NCI-H1048 (cell line): ENCODE results near the gene TMEM74B.
"Not testable (repeated sequence)": the region's sequence is repeated elsewhere in the genome, so short reads cannot be mapped to it uniquely, and the experiment has no call there.

Source experiments
- DNase-seq: peaks from one replicate; lab custom pipeline; 2025; lab: John Stamatoyannopoulos, UW

Gene TMEM74B

GRCh38 chr20:1184638-1185315 lies at the start of gene TMEM74B:
Gene TMEM74B (minus strand): TSS chr20:1184981. CDS start chr20:1183801, 1,180 bp downstream.
- DNase-seq: no peak

GRCh38 chr20:1232286-1233111 lies 47.7 kb upstream of the TMEM74B start:
- no peak for DNase-seq

DNA sequence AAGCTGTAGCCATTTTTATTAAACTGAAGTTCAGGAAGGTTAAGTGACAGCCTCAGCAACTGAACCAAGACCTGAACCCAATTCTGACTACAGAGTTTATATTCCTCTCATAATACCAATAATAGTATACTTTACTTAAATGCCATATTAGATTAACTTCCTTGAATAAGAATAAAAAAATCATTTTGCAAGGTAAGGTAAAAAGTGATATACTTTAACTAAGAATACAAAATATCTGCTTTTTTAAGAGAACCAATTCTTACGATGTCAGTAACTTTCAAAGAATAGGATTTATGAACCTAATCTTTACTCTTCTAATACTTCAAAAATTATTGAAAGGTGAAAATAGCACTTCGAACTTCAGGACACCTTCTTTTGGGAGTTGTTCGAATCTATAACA lies 44.8 kb upstream of the TMEM74B start:
- DNase-seq: no peak

DNA sequence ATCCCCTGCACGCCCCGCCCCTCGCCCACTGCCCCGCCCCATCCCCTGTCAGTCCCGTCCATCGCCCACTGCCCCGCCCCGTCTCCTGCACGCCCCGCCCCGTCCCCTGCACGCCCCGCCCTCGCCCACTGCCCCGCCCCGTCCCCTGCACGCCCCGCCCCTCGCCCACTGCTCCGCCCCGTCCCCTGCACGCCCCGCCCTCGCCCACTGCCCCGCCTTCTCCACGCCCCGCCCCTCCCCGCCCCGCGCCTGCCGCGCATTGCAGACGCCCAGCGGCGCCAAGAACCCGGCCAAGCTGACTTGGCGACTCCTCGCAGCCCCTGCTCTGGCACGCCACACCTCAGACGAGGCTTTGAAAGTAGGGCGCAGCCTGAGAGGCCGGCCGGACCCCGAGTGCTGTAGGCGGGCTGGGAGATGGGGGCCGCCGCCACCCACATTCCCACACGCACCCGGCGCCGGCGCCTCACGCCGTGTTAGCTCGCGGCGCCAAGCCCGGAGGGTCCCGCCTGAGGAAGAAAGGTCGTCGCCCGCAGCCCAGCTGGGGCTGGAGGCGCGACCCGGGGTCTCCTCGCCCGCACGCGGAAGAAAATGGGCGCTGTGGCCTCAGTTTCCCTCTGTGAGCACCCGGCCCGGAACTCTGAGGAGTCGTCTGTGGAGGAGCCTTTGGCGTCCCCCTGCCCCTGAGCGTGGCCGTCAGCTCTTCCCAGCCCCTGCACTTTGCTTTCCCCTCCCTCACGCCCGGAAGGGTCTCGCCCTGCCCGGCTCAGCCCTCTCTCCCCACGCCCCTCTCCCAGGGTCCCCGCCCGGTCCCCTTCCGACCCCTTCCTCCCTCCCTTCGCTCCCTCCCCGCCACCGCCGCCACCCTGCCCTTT lies 41.2 kb upstream of the TMEM74B start, which contains the start of gene RAD21L1:
TSS of gene RAD21L1 (plus strand) at position 262 of the 872 bp plus-strand sequence. CDS start 2,410 bp downstream, outside the sequence.
- peak; percentile 73 for DNase-seq

- peak; percentile 73 for DNase-seq
Measured at GRCh38 chr20:1225263-1225782, 40.5 kb upstream of the TMEM74B start.

GRCh38 chr20:1224205-1224890 lies 39.6 kb upstream of the TMEM74B start:
- DNase-seq: no peak

DNA sequence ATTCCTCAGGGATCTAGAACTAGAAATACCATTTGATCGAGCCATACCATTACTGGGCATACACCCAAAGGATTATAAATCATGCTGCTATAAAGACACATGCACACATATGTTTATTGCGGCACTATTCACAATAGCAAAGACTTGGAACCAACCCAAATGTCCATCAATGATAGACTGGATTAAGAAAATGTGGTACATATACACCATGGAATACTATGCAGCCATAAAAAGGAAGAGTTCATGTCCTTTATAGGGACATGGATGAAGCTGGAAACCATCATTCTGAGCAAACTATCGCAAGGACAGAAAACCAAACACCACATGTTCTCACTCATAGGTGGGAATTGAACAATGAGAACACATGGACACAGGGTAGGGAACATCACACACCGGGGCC lies 38.0 kb upstream of the TMEM74B start:
- DNase-seq: not testable (repeated sequence)

DNA sequence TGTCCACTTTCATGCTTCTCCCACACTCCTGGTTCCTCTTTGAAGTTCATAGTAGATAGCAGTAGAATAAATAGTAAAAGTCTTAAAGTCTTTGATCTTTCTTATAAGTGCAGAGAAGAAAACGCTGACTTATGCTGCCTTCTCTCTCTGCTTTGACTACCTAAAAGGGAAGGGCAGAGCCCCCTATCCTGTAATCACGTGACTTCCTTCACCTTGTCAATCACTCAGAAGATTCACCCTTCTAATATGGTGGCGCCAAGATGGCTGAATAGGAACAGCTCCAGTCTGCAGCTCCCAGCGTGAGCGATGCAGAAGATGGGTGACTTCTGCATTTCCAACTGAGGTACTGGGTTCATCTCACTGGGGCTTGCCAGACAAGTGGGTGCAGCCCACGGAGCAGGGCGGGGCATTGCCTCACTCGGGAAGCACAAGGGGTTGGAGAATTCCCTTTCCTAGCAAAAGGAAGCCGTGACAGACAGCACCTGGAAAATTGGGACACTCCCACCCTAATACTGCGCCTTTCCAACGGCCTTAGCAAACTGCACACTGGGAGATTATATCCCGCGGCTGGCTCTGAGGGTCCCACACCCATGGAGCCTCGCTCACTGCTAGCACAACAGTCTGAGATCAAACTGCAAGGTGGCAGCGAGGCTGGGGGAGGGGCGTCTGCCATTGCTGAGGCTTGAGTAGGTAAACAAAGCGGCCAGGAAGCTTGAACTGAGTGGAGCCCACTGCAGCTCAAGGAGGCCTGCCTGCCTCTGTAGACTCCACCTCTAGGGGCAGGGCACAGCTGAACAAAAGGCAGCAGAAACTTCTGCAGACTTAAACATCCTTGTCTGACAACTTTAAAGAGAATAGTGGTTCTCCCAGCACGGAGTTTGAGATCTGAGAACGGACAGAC lies 32.0 kb upstream of the TMEM74B start:
- DNase-seq: not testable (repeated sequence)

DNA sequence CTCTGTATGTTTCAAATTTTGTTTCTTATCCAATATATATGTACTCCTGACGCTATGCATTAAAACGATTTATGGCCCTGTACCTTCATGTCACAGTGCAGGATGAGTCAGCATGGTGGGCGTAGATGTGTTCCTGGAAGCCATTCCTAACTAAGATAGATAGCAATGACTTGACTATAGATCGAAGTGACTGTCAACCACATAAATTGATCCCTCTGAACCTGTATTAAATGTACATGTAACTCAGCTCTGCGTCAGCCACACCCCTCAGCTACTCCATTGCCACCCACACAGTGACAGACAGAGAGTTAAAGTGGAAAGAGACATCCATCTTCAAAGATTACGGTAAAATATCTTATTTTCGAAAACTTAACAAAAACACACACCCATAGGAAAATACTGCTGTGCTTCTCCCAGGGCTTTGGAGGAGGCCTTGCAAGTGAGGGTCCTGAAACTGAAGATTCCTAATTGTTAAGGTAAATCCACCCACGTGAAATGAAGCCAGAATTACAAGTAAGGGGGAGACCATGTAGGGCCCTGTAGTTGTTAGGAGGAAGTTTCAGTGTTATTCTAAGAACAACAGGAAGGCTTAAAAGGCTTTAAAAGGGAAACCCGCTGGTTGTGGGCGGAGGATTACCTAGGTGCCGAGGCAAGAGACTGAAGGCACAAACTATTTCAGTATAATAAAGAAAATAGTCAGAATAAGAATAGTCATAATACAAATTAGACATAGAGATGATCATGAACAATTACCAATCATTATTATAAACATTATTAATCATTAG lies 30.8 kb upstream of the TMEM74B start:
- DNase-seq: no peak

GRCh38 chr20:1214838-1215261 lies 30.1 kb upstream of the TMEM74B start:
- no peak for DNase-seq

- peak; percentile 23 for DNase-seq
Measured at GRCh38 chr20:1212607-1213396, 28.0 kb upstream of the TMEM74B start.

GRCh38 chr20:1212023-1212422 lies 27.2 kb upstream of the TMEM74B start:
- DNase-seq: no peak

DNA sequence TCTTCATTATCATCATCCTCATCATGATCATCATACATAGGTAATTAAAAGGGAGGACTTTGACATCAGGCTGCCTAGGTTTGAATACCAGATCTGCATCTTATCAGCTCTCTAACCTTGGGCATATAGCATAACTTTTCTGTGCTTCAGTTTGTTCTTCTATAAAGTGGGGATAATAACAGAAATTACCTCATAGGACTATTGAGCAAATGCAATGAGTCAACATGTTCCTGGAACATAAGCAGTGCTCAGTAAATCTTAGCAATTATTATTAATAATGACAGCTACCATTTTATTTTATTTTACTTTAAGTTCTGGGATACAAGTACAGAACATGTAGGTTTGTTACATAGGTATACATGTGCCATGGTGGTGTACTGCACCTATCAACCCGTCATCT lies 25.7 kb upstream of the TMEM74B start:
- DNase-seq: no peak

DNA sequence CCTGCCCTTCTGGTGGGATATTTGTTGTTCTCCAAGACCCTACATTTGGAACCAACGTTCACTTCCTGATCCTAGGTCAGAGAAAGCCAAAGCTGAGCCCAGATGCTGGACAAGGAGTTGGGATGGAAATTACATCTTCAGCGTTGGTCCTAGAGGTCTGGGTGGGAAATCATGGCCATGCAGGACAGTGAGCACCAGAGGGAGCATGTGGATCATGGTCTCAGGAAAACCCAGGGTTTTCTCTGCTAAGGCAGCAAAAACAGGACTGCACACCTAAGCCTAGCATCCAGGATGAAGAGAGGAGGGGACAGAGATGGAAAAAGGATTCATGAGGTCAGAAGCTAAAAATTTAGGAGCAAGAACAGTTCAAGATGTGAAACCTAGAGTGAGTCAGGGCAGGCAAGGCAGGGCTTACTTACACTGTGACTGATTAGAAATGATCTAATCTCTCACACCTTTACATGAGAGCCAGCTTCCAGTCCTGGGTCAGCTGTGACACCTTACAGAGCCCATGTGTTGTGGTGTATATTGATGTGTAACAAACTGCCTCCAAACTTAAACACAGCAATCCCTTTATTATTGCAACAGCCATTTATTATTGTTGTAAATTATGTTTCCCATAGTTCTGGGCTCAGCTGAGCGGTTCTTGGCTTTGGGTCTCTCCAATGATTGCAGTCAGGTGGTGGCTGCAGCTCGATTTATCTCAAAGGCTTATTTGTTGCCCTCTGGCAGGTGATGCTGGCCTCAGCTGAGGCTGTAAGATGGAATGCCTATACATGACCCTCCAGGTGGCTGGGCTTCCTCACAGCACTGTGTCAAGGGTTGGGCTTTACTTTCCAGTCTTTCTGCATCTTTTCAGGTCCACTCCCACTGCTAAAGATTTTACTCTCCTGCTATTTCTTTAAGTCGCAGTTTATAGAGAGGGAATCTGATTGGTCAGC lies 24.9 kb upstream of the TMEM74B start:
- no peak for DNase-seq

GRCh38 chr20:1207293-1207878 lies 22.6 kb upstream of the TMEM74B start:
- DNase-seq: no peak

- no peak for DNase-seq
Measured at GRCh38 chr20:1206366-1207148, 21.8 kb upstream of the TMEM74B start.
